Neural progenitor cell (in vitro differentiated cells): Measurements from ENCODE around the gene RALGAPA2. TPM values are rescaled to one million over a fixed set of nuclear protein-coding genes. Genes with fewer than 3 reads are reported as not detected.

Source experiments
- DNase-seq: peaks from one replicate; pipeline ENCODE4 v3.0.0-alpha.2; 2016; ENCODE audit warnings: low spot score
- H2AFZ ChIP-seq: fragments of 200-600 bp; sonication (generic); replicated peaks from 2 replicates; pipeline ENCODE4 v1.6.1; 2016; ENCODE audit warnings: antibody characterized with exemption
- H3F3A ChIP-seq: fragments of 200-600 bp; sonication (generic); 2 replicates; pipeline ENCODE4 v1.6.1; 2016; ENCODE audit warnings: antibody characterized with exemption, low read depth
- H3K27ac ChIP-seq: fragments of 200-600 bp; sonication (generic); 2 replicates; pipeline ENCODE4 v1.5.1; 2016; ENCODE audit warnings: mild to moderate bottlenecking
- H3K27me3 ChIP-seq: fragments of 200-600 bp; sonication (generic); 2 replicates; pipeline ENCODE4 v1.6.1; 2016; ENCODE audit warnings: mild to moderate bottlenecking, moderate library complexity
- H3K36me3 ChIP-seq: fragments of 200-600 bp; sonication (generic); 2 replicates; pipeline ENCODE4 v1.5.1; 2016
- H3K4me1 ChIP-seq: fragments of 200-600 bp; sonication (generic); 2 replicates; pipeline ENCODE4 v1.6.1; 2016; ENCODE audit warnings: mixed run types
- H3K4me2 ChIP-seq: fragments of 200-600 bp; sonication (generic); 2 replicates; pipeline ENCODE4 v1.6.1; 2016
- H3K4me3 ChIP-seq: fragments of 200-600 bp; sonication (generic); 2 replicates; pipeline ENCODE4 v1.5.1; 2016
- H3K79me2 ChIP-seq: fragments of 200-600 bp; sonication (generic); 2 replicates; pipeline ENCODE4 v1.6.1; 2016; ENCODE audit warnings: low read depth
- H3K9ac ChIP-seq: fragments of 200-600 bp; sonication (generic); 2 replicates; pipeline ENCODE4 v1.6.1; 2016
- H3K9me3 ChIP-seq: fragments of 200-600 bp; sonication (generic); 2 replicates; pipeline ENCODE4 v1.5.1; 2016; ENCODE audit warnings: low read depth
- H4K20me1 ChIP-seq: fragments of 200-600 bp; sonication (generic); 2 replicates; pipeline ENCODE4 v1.6.1; 2016; ENCODE audit warnings: low read depth
- H3K27ac Mint-ChIP-seq: 3 replicates; pipeline ENCODE4 v1.8.0; 2021; ENCODE audit warnings: mixed read lengths
- H3K27me3 Mint-ChIP-seq: 2 replicates; pipeline ENCODE4 v1.8.0; 2022; ENCODE audit warnings: low read depth, mild to moderate bottlenecking, inconsistent platforms, moderate library complexity, mixed read lengths; ENCODE audit not compliant: insufficient read depth
- H3K36me3 Mint-ChIP-seq: 3 replicates; pipeline ENCODE4 v1.8.0; 2021; ENCODE audit warnings: mixed read lengths
- H3K4me1 Mint-ChIP-seq: 3 replicates; pipeline ENCODE4 v1.8.0; 2021; ENCODE audit warnings: mixed read lengths
- H3K4me3 Mint-ChIP-seq: 3 replicates; pipeline ENCODE4 v1.8.0; 2021; ENCODE audit warnings: mild to moderate bottlenecking, moderate library complexity, mixed read lengths
- H3K9me3 Mint-ChIP-seq: 3 replicates; pipeline ENCODE4 v1.8.0; 2020; ENCODE audit warnings: mixed read lengths
- CTCF ChIP-seq: fragments of 200-600 bp; sonication (generic); IDR thresholded peaks from 2 replicates; pipeline ENCODE4 v1.5.1; 2017; ENCODE audit warnings: antibody characterized with exemption, mild to moderate bottlenecking
- EZH2 ChIP-seq: fragments of 200-600 bp; sonication (generic); IDR thresholded peaks from 2 replicates; pipeline ENCODE4 v1.6.1; 2017; ENCODE audit warnings: antibody characterized with exemption, mild to moderate bottlenecking, moderate library complexity
- EZH2phosphoT487 ChIP-seq: fragments of 200-600 bp; sonication (generic); IDR thresholded peaks from 2 replicates; pipeline ENCODE4 v1.6.1; 2017; ENCODE audit warnings: antibody characterized with exemption
- total RNA-seq: library from RNA; depleted of rRNA; stranded (reverse); fragments of >200 nt; gene quantifications from 2 replicates; pipeline ENCODE4 v1.2.3, GENCODE V29; 2015; ENCODE audit warnings: low replicate concordance

Gene RALGAPA2
- total RNA-seq, 1 donor from 2014 or later = 25.9 TPM

GRCh38 chr20:20720158-20720557 is 7.7 kb upstream of the RALGAPA2 start:
- no peak overlapping the region for H3K4me3 ChIP-seq
- H4K20me1 ChIP-seq = no peaks in the 10 kb centered on the region
- H3K79me2 ChIP-seq = no peaks in the 10 kb centered on the region
- no peaks in the 10 kb centered on the region for H3K27me3 ChIP-seq
- H2AFZ ChIP-seq = no peak overlapping the region
- Mint-ChIP-seq H3K9me3 (no peaks in the 10 kb centered on the region), H3K36me3 (no peaks in the 10 kb centered on the region), H3K4me1 (no peaks in the 10 kb centered on the region), H3K27me3 (peaks cover 2% of the 10 kb centered on the region), H3K27ac (no peak overlapping the region), H3K4me3 (no peak overlapping the region)
- H3K27ac ChIP-seq = no peak overlapping the region
- DNase-seq = no peak
- H3K4me2 ChIP-seq = no peak overlapping the region
- H3K4me1 ChIP-seq = no peaks in the 10 kb centered on the region
- H3F3A ChIP-seq = no peaks in the 10 kb centered on the region
- no peaks in the 10 kb centered on the region for H3K9me3 ChIP-seq
- H3K36me3 ChIP-seq = no peaks in the 10 kb centered on the region
- TF ChIP-seq EZH2phosphoT487 = no peak
- TF ChIP-seq EZH2 = no peak
- TF ChIP-seq CTCF = no peak
- H3K9ac ChIP-seq = no peak overlapping the region

DNA sequence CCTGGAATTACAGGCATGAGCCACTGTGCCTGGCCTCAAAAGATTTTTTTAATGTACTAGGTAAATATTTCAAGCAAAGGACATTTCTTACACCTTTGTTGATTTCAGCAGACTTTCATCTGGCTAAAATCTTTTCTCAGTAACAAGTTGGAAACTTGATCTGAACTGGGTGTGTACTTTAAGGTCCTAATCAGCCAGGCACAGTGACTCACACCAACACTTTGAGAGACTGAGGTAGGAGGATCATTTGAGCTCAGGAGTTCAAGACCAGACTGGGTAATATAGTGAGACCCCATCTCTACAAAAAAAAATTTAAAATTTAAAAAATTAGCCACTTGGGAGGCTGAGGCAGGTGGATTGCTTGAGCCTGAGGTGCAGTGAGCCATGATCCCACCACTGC is 7.0 kb upstream of the RALGAPA2 start:
- H3K9me3 ChIP-seq = no peaks in the 10 kb centered on the region
- H3K79me2 ChIP-seq = no peaks in the 10 kb centered on the region
- Mint-ChIP-seq H3K27ac (no peak overlapping the region), H3K27me3 (peaks cover 2% of the 10 kb centered on the region), H3K36me3 (no peaks in the 10 kb centered on the region), H3K4me3 (no peak overlapping the region), H3K9me3 (no peaks in the 10 kb centered on the region), H3K4me1 (no peaks in the 10 kb centered on the region)
- H2AFZ ChIP-seq = no peak overlapping the region
- no peaks in the 10 kb centered on the region for H4K20me1 ChIP-seq
- no peaks in the 10 kb centered on the region for H3F3A ChIP-seq
- no peaks in the 10 kb centered on the region for H3K36me3 ChIP-seq
- H3K4me3 ChIP-seq = no peak overlapping the region
- no peak overlapping the region for H3K9ac ChIP-seq
- no peak overlapping the region for H3K4me2 ChIP-seq
- TF ChIP-seq CTCF (no peak), EZH2phosphoT487 (no peak), EZH2 (no peak)
- DNase-seq = no peak
- H3K4me1 ChIP-seq = no peaks in the 10 kb centered on the region
- no peak overlapping the region for H3K27ac ChIP-seq
- no peaks in the 10 kb centered on the region for H3K27me3 ChIP-seq

GRCh38 chr20:20713244-20713765 is 861 bp upstream of the RALGAPA2 start:
- Mint-ChIP-seq H3K36me3 (no peaks in the 10 kb centered on the region), H3K4me3 (peak overlapping the region; percentile 92), H3K27me3 (peaks cover 4% of the 10 kb centered on the region), H3K9me3 (peaks cover 2% of the 10 kb centered on the region), H3K4me1 (peaks cover 27% of the 10 kb centered on the region), H3K27ac (peak overlapping the region; percentile 94)
- peaks cover 15% of the 10 kb centered on the region for H3K4me1 ChIP-seq
- H3F3A ChIP-seq = no peaks in the 10 kb centered on the region
- DNase-seq = no peak
- no peak overlapping the region for H3K27ac ChIP-seq
- peak overlapping the region; percentile 63 for H3K4me2 ChIP-seq
- H2AFZ ChIP-seq = peak overlapping the region; percentile 6
- H3K4me3 ChIP-seq = peak overlapping the region; percentile 99
- H3K27me3 ChIP-seq = no peaks in the 10 kb centered on the region
- H3K79me2 ChIP-seq = peaks cover 36% of the 10 kb centered on the region
- H3K36me3 ChIP-seq = no peaks in the 10 kb centered on the region
- H3K9me3 ChIP-seq = no peaks in the 10 kb centered on the region
- no peak overlapping the region for H3K9ac ChIP-seq
- no peak for TF ChIP-seq EZH2phosphoT487
- TF ChIP-seq EZH2 = no peak
- no peak for TF ChIP-seq CTCF
- peaks cover 19% of the 10 kb centered on the region for H4K20me1 ChIP-seq
